Measurements from ENCODE around the gene MUC4. TPM values are rescaled to one million over a fixed set of nuclear protein-coding genes. Genes with fewer than 3 reads are reported as not detected.
A peak's percentile ranks its signal among the peaks of the same experiment; 100 is the strongest.

The MUC4 gene
- total RNA-seq, 6 donors from 2014 or later: 4.6 to 75.4 (median 11.3) TPM

DNA sequence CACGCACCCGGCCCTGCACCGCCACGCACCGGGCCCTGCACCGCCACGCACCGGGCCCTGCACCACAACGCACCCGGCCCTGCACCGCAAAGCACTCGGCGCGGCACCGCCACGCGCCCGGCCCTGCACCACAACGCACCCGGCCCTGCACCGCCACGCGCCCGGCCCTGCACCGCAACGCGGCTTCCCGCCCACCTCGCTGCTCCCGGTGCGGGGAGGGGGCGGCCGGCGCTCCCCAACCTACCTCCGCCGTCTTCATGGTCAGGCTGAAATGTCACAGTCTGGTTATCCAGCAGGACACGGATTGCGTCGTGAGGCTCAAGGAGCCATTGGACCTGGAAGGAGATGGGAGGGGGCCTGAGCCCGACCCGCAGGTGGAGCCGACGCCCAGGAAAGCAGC, 49.1 kb downstream of the MUC4 start:
- peaks cover 0 to 10% (median 2%) of the 10 kb centered on the region in 4 donors for H3K27me3 ChIP-seq
- H3K36me3 ChIP-seq: no peaks in the 10 kb centered on the region
- TF ChIP-seq EP300 (IDR thresholded peaks at IDR 0.05) (no peak), CTCF (IDR thresholded peaks at IDR 0.05) (no peak), POLR2AphosphoS5 (IDR thresholded peaks at IDR 0.05) (no peak), POLR2A (IDR thresholded peaks at IDR 0.05) (no peak)
- ATAC-seq (ENCODE audit: low FRiP score in 2 of 2): no peak
- H3K4me1 ChIP-seq: peaks cover 0 to 12% (median under 1%) of the 10 kb centered on the region in 4 donors
- H3K9me3 ChIP-seq: no peaks in the 10 kb centered on the region
- WGBS, 2 donors: 79 to 89% methylated on average over 21 to 39 of the region's 43 CpGs
- no peak overlapping the region for H3K4me3 ChIP-seq
- DNase-seq: peak in 1 of 2 donors; percentile 81
- no peak overlapping the region for H3K27ac ChIP-seq

GRCh38 chr3:195762249-195762585, 49.5 kb downstream of the MUC4 start:
- Histone ChIP-seq H3K27ac (no peak overlapping the region), H3K4me3 (no peak overlapping the region), H3K27me3 (peaks cover 0 to 10% (median 2%) of the 10 kb centered on the region in 4 donors), H3K36me3 (no peaks in the 10 kb centered on the region), H3K4me1 (peaks cover 0 to 16% (median 3%) of the 10 kb centered on the region in 4 donors), H3K9me3 (no peaks in the 10 kb centered on the region)
- WGBS, 2 donors: 68 to 88% methylated on average over 18 to 27 of the region's 36 CpGs
- DNase-seq (no peak), ATAC-seq (ENCODE audit: low FRiP score in 2 of 2) (no peak)
- TF ChIP-seq POLR2AphosphoS5 (IDR thresholded peaks at IDR 0.05) (no peak), POLR2A (IDR thresholded peaks at IDR 0.05) (no peak), CTCF (IDR thresholded peaks at IDR 0.05) (no peak), EP300 (IDR thresholded peaks at IDR 0.05) (no peak)

DNA sequence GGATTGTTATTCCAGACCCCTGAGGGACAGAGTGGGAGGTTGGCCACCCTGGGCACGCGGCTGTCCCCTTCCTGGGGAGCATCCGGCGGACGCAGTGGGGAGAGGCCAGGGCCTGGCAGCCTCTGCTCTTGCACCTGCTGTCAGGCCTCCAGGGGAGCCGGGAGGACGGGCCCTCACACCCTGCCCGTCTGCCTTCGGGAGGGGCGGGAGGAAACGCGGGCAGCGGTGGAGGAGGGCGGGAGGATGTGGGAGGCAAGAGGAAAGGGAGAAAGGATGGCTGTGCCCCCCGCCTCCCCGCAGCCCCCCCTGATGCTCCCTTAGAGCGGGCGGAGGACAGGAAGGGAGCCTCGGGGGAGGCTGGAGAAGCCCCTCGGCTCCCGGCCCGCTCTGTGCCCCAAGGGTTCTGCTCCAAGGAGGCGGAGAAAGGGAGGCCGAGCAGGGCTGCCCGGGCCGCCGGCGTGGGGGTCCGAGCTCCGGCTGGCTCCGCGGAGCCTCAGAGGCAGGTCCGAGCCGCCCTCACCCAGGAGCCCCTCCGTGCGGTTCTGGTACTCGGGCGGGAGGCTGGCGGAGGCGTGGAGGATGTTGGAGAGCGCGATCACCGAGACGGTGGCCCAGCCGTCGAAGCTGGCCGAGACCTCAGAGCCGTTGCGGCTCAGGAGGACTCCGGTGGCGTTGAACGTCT, 50.0 kb downstream of the MUC4 start:
- 25 to 26% methylated on average over 25 to 31 of the region's 52 CpGs for WGBS, 2 donors
- Histone ChIP-seq H3K27me3 (peaks cover 0 to 10% (median 2%) of the 10 kb centered on the region in 4 donors), H3K27ac (no peak overlapping the region), H3K4me1 (peaks cover 0 to 17% (median 3%) of the 10 kb centered on the region in 4 donors), H3K9me3 (no peaks in the 10 kb centered on the region), H3K4me3 (no peak overlapping the region), H3K36me3 (no peaks in the 10 kb centered on the region)
- ATAC-seq (ENCODE audit: low FRiP score in 2 of 2) (no peak), DNase-seq (peak in 1 of 2 donors; percentile 81)
- TF ChIP-seq POLR2A (IDR thresholded peaks at IDR 0.05) (no peak), POLR2AphosphoS5 (IDR thresholded peaks at IDR 0.05) (no peak), CTCF (IDR thresholded peaks at IDR 0.05) (no peak), EP300 (IDR thresholded peaks at IDR 0.05) (no peak)

GRCh38 chr3:195761123-195761566, 50.6 kb downstream of the MUC4 start:
- DNase-seq (no peak), ATAC-seq (ENCODE audit: low FRiP score in 2 of 2) (no peak)
- no peak overlapping the region for H3K4me3 ChIP-seq
- peaks cover 0 to 10% (median 2%) of the 10 kb centered on the region in 4 donors for H3K27me3 ChIP-seq
- H3K27ac ChIP-seq: no peak overlapping the region
- WGBS, 2 donors: 69 to 84% methylated on average over 7 to 10 of the region's 10 CpGs
- no peak for TF ChIP-seq EP300 (IDR thresholded peaks at IDR 0.05)
- H3K9me3 ChIP-seq: no peaks in the 10 kb centered on the region
- peaks cover 0 to 17% (median 3%) of the 10 kb centered on the region in 4 donors for H3K4me1 ChIP-seq
- H3K36me3 ChIP-seq: no peaks in the 10 kb centered on the region

- ATAC-seq (ENCODE audit: low FRiP score in 2 of 2): peak in 1 of 2 donors; percentile 64
- Histone ChIP-seq H3K4me3 (no peak overlapping the region), H3K36me3 (no peaks in the 10 kb centered on the region), H3K27ac (peak overlapping the region in 1 of 4 donors; percentile 58), H3K27me3 (peaks cover 0 to 10% (median 2%) of the 10 kb centered on the region in 4 donors), H3K4me1 (peaks cover 0 to 17% (median 3%) of the 10 kb centered on the region in 4 donors), H3K9me3 (no peaks in the 10 kb centered on the region)
- WGBS, 2 donors: 66 to 67% methylated on average over 23 to 24 of the region's 24 CpGs
- peak in 1 of 2 donors; percentile 79 for DNase-seq
- TF ChIP-seq EP300 (IDR thresholded peaks at IDR 0.05): no peak
- peak in 1 of 2 donors; percentile 22 for TF ChIP-seq POLR2AphosphoS5 (IDR thresholded peaks at IDR 0.05)
These were observed 51.2 kb downstream of the MUC4 start for GRCh38 chr3:195760345-195761122.

All from upper lobe of left lung (tissue), 6 donors.